Endodermal cell (in vitro differentiated cells): Measurements from ENCODE around the gene WFS1. TPM values are rescaled to one million over a fixed set of nuclear protein-coding genes. Genes with fewer than 3 reads are reported as not detected.

ENCODE experiments used
- DNase-seq: peaks from one replicate; pipeline ENCODE4 v3.0.0-alpha.2; 2017
- H3K27ac ChIP-seq: 2 replicates; pipeline ENCODE4 v1.5.1; 2013; ENCODE audit warnings: mild to moderate bottlenecking, low read depth, low read length, moderate library complexity
- H3K27me3 ChIP-seq: 2 replicates; pipeline ENCODE4 v1.6.1; 2013; ENCODE audit warnings: mild to moderate bottlenecking, low read length, moderate library complexity; ENCODE audit not compliant: insufficient read depth, control insufficient read depth, poor library complexity, severe bottlenecking
- H3K36me3 ChIP-seq: 2 replicates; pipeline ENCODE4 v1.7.0; 2013; ENCODE audit warnings: mild to moderate bottlenecking, low read length, moderate library complexity; ENCODE audit not compliant: control insufficient read depth, insufficient read depth
- H3K4me1 ChIP-seq: one replicate; pipeline ENCODE4 v1.7.0; 2013; ENCODE audit warnings: low read length; ENCODE audit not compliant: control insufficient read depth, insufficient read depth
- H3K4me3 ChIP-seq: 2 replicates; pipeline ENCODE4 v1.5.1; 2013; ENCODE audit warnings: mild to moderate bottlenecking, low read length, moderate library complexity
- H3K9ac ChIP-seq: 2 replicates; pipeline ENCODE4 v1.6.1; 2013; ENCODE audit warnings: mild to moderate bottlenecking, low read length, moderate library complexity; ENCODE audit not compliant: poor library complexity, severe bottlenecking; ENCODE audit errors: extremely low read depth
- H3K9me3 ChIP-seq: 2 replicates; pipeline ENCODE4 v1.6.1; 2013; ENCODE audit warnings: mild to moderate bottlenecking, low read length, moderate library complexity; ENCODE audit not compliant: control insufficient read depth
- H3K27ac Mint-ChIP-seq: 2 replicates; pipeline ENCODE4 v1.8.0; 2020; ENCODE audit warnings: mixed read lengths
- H3K27me3 Mint-ChIP-seq: 2 replicates; pipeline ENCODE4 v1.8.0; 2021; ENCODE audit warnings: mild to moderate bottlenecking, mixed read lengths; ENCODE audit not compliant: insufficient read depth
- H3K36me3 Mint-ChIP-seq: 2 replicates; pipeline ENCODE4 v1.8.0; 2020; ENCODE audit warnings: low read depth, mixed read lengths
- H3K4me1 Mint-ChIP-seq: 2 replicates; pipeline ENCODE4 v1.8.0; 2020; ENCODE audit warnings: mixed read lengths
- H3K4me3 Mint-ChIP-seq: 2 replicates; pipeline ENCODE4 v1.8.0; 2020; ENCODE audit warnings: mild to moderate bottlenecking, moderate library complexity, mixed read lengths
- H3K9me3 Mint-ChIP-seq: 2 replicates; pipeline ENCODE4 v1.8.0; 2020; ENCODE audit warnings: mild to moderate bottlenecking, mixed read lengths
- WGBS, 2 experiments: methylation state at CpG; one replicate each; pipeline versions ENCODE4 v1.1.5 to v1.1.7; 2013; ENCODE audit warnings: missing lambda C conversion rate in 2 of 2, mixed read lengths in 1 of 2; ENCODE audit not compliant: insufficient coverage in 1 of 2, insufficient read length in 1 of 2; 5-methylcytosine and 5-hydroxymethylcytosine counted together
- total RNA-seq, 2 donors: library from RNA; stranded (reverse); fragmentation: NEBNext Ultra II Directional in 1 of 2; extraction: Animal tissue kit (Norgen Biotek cat#: 25700) in 1 of 2; gene quantifications; 2 replicates in 1 of 2; 3 replicates in 1 of 2; pipeline ENCODE4 v1.2.1, GENCODE V29; 2021
- TF ChIP-seq, protein P1 (sequence below): fragments of 200-600 bp; sonication (generic); conservative IDR thresholded peaks from 2 replicates; pipeline ENCODE4 v1.5.0; 2021; ENCODE audit warnings: antibody characterized with exemption, mild to moderate bottlenecking

Gene WFS1
- total RNA-seq, 2 donors from 2014 or later, result 25.3 to 26.1 TPM

DNA sequence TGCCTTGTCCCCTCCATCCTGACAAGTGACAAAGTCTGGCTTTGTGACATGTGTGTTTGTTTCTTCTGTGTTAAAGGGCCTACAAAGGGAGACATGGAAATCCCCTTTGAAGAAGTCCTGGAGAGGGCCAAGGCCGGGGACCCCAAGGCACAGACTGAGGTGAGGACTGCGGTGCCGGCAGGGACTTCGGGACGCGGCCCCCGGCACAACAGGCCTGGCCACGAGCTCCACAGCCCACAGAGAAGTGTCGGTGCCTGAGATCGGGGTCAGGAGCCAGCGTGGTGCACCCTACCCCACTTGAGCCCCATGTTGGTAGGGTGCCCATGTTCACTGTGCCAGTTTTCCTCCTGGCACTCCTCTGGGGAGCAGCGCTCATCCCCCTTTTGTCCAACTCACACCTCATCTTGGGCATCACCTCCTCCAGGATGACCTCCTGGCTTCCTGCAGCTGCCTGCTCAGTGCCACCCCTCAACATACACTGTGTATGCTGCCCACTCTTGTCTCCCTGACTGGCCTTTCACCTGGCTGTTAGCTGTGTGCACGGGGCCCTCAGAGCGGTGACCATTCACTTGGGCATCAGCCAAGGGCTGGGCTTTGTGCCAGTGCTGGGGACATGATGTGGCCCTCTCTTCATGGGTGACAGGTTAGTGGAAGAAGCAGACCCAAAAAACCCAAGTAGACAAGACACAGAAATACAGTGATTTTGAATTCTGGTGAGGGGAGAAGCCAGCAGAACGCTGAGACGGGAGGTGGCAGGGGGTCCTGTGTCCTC lies 17.6 kb downstream of the WFS1 start:
- H3K4me3 ChIP-seq, result no peak overlapping the region
- no peak for DNase-seq
- no peaks in the 10 kb centered on the region for H3K27me3 Mint-ChIP-seq
- peaks cover 12% of the 10 kb centered on the region for H3K36me3 ChIP-seq
- no peaks in the 10 kb centered on the region for H3K9me3 ChIP-seq
- no peak overlapping the region for H3K9ac ChIP-seq
- peaks cover 31% of the 10 kb centered on the region for H3K36me3 Mint-ChIP-seq
- 94 to 96% methylated on average over 16 of the region's 16 CpGs for WGBS, 2 experiments
- H3K4me1 Mint-ChIP-seq, result no peaks in the 10 kb centered on the region
- H3K4me3 Mint-ChIP-seq, result no peak overlapping the region
- H3K9me3 Mint-ChIP-seq, result no peaks in the 10 kb centered on the region
- no peak overlapping the region for H3K27ac Mint-ChIP-seq
- TF ChIP-seq, protein P1, sequence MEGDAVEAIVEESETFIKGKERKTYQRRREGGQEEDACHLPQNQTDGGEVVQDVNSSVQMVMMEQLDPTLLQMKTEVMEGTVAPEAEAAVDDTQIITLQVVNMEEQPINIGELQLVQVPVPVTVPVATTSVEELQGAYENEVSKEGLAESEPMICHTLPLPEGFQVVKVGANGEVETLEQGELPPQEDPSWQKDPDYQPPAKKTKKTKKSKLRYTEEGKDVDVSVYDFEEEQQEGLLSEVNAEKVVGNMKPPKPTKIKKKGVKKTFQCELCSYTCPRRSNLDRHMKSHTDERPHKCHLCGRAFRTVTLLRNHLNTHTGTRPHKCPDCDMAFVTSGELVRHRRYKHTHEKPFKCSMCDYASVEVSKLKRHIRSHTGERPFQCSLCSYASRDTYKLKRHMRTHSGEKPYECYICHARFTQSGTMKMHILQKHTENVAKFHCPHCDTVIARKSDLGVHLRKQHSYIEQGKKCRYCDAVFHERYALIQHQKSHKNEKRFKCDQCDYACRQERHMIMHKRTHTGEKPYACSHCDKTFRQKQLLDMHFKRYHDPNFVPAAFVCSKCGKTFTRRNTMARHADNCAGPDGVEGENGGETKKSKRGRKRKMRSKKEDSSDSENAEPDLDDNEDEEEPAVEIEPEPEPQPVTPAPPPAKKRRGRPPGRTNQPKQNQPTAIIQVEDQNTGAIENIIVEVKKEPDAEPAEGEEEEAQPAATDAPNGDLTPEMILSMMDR, result no peak
- no peaks in the 10 kb centered on the region for H3K27me3 ChIP-seq
- H3K4me1 ChIP-seq, result no peaks in the 10 kb centered on the region
- no peak overlapping the region for H3K27ac ChIP-seq

DNA sequence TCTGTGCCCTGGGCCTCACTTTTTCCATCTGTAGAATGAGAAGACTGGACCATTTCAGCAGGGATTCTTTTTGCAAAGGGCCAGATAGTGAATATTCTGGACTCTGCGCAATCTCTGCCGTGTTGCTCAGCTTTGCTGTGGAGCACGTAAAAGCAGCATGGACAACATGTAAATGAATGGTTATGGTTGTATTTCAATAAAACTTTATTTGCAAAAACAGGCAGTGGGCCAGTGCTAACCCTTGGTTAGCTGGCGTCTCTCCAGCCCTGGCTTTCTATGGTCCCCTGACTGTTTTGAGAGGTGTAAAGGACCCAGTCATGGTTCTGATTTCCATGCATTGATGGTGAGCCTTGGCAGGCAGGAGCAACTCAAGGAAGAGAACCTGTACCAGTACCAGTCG lies 18.7 kb downstream of the WFS1 start:
- H3K4me3 Mint-ChIP-seq, result no peak overlapping the region
- DNase-seq, result no peak
- H3K27ac ChIP-seq, result no peak overlapping the region
- no peak overlapping the region for H3K27ac Mint-ChIP-seq
- TF ChIP-seq, protein P1, result no peak
- no peaks in the 10 kb centered on the region for H3K9me3 ChIP-seq
- H3K9ac ChIP-seq, result no peak overlapping the region
- H3K27me3 ChIP-seq, result no peaks in the 10 kb centered on the region
- 92 to 97% methylated on average over 4 to 5 of the region's 5 CpGs for WGBS, 2 experiments
- H3K9me3 Mint-ChIP-seq, result no peaks in the 10 kb centered on the region
- H3K4me1 ChIP-seq, result no peaks in the 10 kb centered on the region
- no peaks in the 10 kb centered on the region for H3K27me3 Mint-ChIP-seq
- peaks cover 12% of the 10 kb centered on the region for H3K36me3 ChIP-seq
- H3K4me3 ChIP-seq, result no peak overlapping the region
- peaks cover 27% of the 10 kb centered on the region for H3K36me3 Mint-ChIP-seq
- no peaks in the 10 kb centered on the region for H3K4me1 Mint-ChIP-seq

DNA sequence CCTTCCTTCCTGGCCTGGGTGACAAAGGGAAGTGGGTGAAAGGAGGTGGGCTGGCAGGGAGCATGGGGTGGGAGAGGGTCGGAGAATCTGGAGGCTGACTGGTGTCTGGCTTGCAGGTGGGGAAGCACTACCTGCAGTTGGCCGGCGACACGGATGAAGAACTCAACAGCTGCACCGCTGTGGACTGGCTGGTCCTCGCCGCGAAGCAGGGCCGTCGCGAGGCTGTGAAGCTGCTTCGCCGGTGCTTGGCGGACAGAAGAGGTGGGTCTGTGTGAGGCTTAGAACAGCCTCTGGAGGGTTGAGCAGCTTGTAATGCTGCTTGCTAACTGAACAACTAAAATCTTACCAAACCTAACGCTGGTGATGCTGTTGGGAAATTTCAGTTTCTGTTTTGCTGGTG lies 19.2 kb downstream of the WFS1 start:
- TF ChIP-seq, protein P1, result no peak
- Histone ChIP-seq H3K4me1 (no peaks in the 10 kb centered on the region), H3K9me3 (no peaks in the 10 kb centered on the region), H3K9ac (no peak overlapping the region), H3K27me3 (no peaks in the 10 kb centered on the region), H3K36me3 (peaks cover 12% of the 10 kb centered on the region), H3K4me3 (no peak overlapping the region), H3K27ac (no peak overlapping the region)
- no peak for DNase-seq
- Mint-ChIP-seq H3K9me3 (no peaks in the 10 kb centered on the region), H3K36me3 (peaks cover 29% of the 10 kb centered on the region), H3K27ac (no peak overlapping the region), H3K4me3 (no peak overlapping the region), H3K27me3 (no peaks in the 10 kb centered on the region), H3K4me1 (no peaks in the 10 kb centered on the region)
- 91 to 95% methylated on average over 8 to 15 of the region's 15 CpGs for WGBS, 2 experiments
